AG10803 (cell line): ENCODE results near the gene UGT1A1.
"Not testable (repeated sequence)": the region's sequence is repeated elsewhere in the genome, so short reads cannot be mapped to it uniquely, and the experiment has no call there.

ENCODE experiments used
- DNase-seq: peaks from one replicate; pipeline ENCODE4 v3.0.0; 2010; ENCODE audit warnings: low read depth
- H3K4me3 ChIP-seq: 2 replicates; pipeline ENCODE4 v1.5.1; 2011; ENCODE audit warnings: mild to moderate bottlenecking, low read length, control low read depth
- CTCF ChIP-seq: conservative IDR thresholded peaks from 2 replicates; pipeline ENCODE4 v1.5.1; 2011; ENCODE audit warnings: mild to moderate bottlenecking, low read length, control low read depth, inconsistent platforms

The UGT1A1 gene

GRCh38 chr2:233728723-233729301 is 31.3 kb upstream of the UGT1A1 start, which contains the start of gene UGT1A3:
Gene UGT1A3, plus strand, starts transcription at chr2:233729042. Its CDS starts 85 bp downstream, at chr2:233729127.
- no peak within 1 kb of the TSS for H3K4me3 ChIP-seq
- no peak for DNase-seq
- TF ChIP-seq CTCF = no peak

GRCh38 chr2:233736868-233737653 is 23.0 kb upstream of the UGT1A1 start:
- not testable (repeated sequence) for H3K4me3 ChIP-seq, DNase-seq

- DNase-seq = no peak
- no peak overlapping the region for H3K4me3 ChIP-seq
- TF ChIP-seq CTCF = no peak
These were observed 19.2 kb upstream of the UGT1A1 start for GRCh38 chr2:233740870-233741269.

- no peak overlapping the region for H3K4me3 ChIP-seq
- TF ChIP-seq CTCF = no peak
- no peak for DNase-seq
These were observed 16.4 kb upstream of the UGT1A1 start for GRCh38 chr2:233743464-233744259.

GRCh38 chr2:233745073-233745755 is 14.9 kb upstream of the UGT1A1 start:
- no peak for DNase-seq
- no peak for TF ChIP-seq CTCF
- no peak overlapping the region for H3K4me3 ChIP-seq

GRCh38 chr2:233745838-233746237 is 14.2 kb upstream of the UGT1A1 start:
- not testable (repeated sequence) for DNase-seq, H3K4me3 ChIP-seq

GRCh38 chr2:233746475-233747282 is 13.4 kb upstream of the UGT1A1 start:
- H3K4me3 ChIP-seq = no peak overlapping the region
- DNase-seq = no peak
- TF ChIP-seq CTCF = no peak
